ENCODE data around the gene BRSK2.

The BRSK2 gene

GRCh38 chr11:1467270-1467669 lies 77.5 kb downstream of the BRSK2 start:
- DNase-seq (ENCODE audit: low read depth), result no peak
- H3K4me3 ChIP-seq (replicated peaks; ENCODE audit: low read depth, low read length), result no peak overlapping the region
- no peak for TF ChIP-seq CTCF (IDR thresholded peaks at IDR 0.05; ENCODE audit: low read length, missing control alignments)

- TF ChIP-seq CTCF (IDR thresholded peaks at IDR 0.05; ENCODE audit: low read length, missing control alignments), result no peak
- DNase-seq (ENCODE audit: low read depth), result no peak
- no peak overlapping the region for H3K4me3 ChIP-seq (replicated peaks; ENCODE audit: low read depth, low read length)
Observed at GRCh38 chr11:1468002-1468401, 78.3 kb downstream of the BRSK2 start.

- no peak for DNase-seq (ENCODE audit: low read depth)
- no peak for TF ChIP-seq CTCF (IDR thresholded peaks at IDR 0.05; ENCODE audit: low read length, missing control alignments)
- H3K4me3 ChIP-seq (replicated peaks; ENCODE audit: low read depth, low read length), result no peak overlapping the region
Observed at GRCh38 chr11:1468473-1469066, 78.8 kb downstream of the BRSK2 start.

- no peak for TF ChIP-seq CTCF (IDR thresholded peaks at IDR 0.05; ENCODE audit: low read length, missing control alignments)
- H3K4me3 ChIP-seq (replicated peaks; ENCODE audit: low read depth, low read length), result no peak overlapping the region
- no peak for DNase-seq (ENCODE audit: low read depth)
Observed at GRCh38 chr11:1469287-1469910, 79.7 kb downstream of the BRSK2 start.

GRCh38 chr11:1469911-1470680 lies 80.4 kb downstream of the BRSK2 start:
- no peak for TF ChIP-seq CTCF (IDR thresholded peaks at IDR 0.05; ENCODE audit: low read length, missing control alignments)
- H3K4me3 ChIP-seq (replicated peaks; ENCODE audit: low read depth, low read length), result no peak overlapping the region
- DNase-seq (ENCODE audit: low read depth), result no peak

- H3K4me3 ChIP-seq (replicated peaks; ENCODE audit: low read depth, low read length), result no peak overlapping the region
- no peak for TF ChIP-seq CTCF (IDR thresholded peaks at IDR 0.05; ENCODE audit: low read length, missing control alignments)
- DNase-seq (ENCODE audit: low read depth), result no peak
Observed at GRCh38 chr11:1470681-1471611, 81.2 kb downstream of the BRSK2 start.

Measured in fibroblast of pulmonary artery (primary cell).